GM12872 (cell line): ENCODE measurements around the gene IER5L.

Experiments
- CTCF ChIP-seq: IDR thresholded peaks from 3 replicates; pipeline ENCODE4 v1.5.1; 2011; ENCODE audit warnings: low read depth, mild to moderate bottlenecking, low read length, moderate library complexity; ENCODE audit not compliant: insufficient read depth

The IER5L gene

DNA sequence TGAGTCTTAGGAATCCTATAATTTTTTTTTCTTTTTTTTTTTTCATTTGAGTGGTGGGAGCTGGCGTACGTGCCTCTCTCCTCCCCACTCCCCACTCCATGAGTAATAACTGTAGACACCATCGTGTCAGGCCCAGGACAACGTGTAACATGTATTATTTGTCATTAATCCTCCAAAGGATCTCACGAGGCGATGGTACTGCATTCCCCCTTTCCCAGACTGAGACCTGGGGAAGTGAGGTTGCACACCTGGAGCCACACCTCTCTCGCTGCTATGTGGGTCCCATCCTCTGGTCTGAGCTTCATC, 6.1 kb upstream of the IER5L start:
- TF ChIP-seq CTCF = no peak

GRCh38 chr9:129183495-129184218, 5.6 kb upstream of the IER5L start:
- TF ChIP-seq CTCF = no peak

GRCh38 chr9:129182625-129183494, 4.8 kb upstream of the IER5L start:
- peak; percentile 39; the same call in 2 of the 3 replicates for TF ChIP-seq CTCF

GRCh38 chr9:129182122-129182521, 4.1 kb upstream of the IER5L start:
- TF ChIP-seq CTCF = no peak

DNA sequence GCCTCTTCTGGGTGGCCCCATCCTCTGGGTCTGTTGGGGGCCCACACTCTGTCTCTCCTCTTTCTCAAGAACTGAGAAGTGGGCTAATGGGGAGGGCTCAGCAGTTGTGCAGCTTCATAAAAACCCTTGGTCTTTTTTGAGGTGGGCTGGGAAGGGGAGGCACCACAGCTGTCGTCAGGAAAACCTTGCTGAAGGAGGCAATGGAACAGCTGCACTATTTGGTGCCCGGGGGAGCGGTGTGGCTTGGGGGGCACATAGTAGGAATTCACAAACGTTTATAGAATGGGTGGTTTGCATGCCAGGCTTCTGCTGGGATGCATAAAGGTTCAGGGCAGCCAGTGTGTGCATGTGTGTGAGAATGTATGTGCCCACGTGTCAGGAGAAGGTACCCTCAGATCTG, 3.2 kb upstream of the IER5L start:
- no peak for TF ChIP-seq CTCF

DNA sequence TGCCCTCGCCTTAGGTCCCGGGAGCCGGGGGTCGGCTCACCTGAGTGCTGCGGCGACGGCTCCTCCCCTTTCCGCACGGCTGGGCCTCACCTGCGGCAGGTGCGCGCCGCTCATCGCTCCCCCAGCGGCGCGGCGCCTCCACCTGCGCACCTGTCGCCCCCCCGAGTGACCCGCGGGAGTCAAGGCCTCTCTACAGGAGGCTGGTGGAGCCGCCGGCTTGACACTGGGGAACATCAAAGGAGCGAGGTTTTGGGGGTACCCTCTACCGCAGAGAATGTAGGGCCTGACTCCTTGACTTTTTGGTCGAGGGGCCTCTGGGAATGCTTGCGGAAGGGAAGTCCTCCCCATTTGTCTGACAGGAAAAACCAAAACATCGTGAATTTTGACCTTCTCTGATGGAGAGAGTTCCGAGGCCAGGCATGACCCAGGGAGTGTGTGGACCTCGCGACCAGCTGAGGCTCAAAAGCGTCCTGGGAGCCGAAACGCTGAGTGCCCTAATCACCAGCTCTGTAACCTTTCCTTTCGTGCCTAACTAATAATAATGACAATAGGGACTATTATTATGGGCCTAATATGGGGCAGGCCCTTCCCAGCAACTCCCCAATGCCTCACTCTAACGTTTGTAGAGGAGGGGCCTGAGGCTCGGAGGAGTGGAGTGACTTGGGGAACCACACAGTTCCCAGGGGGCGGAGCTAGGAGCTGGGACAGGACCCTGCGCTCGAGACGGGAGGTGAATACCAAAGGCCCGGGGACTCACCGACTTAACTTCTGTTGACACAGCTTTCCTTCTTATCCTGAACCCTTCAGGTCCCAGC, 714 bp upstream of the IER5L start:
- TF ChIP-seq CTCF = no peak

GRCh38 chr9:129177443-129177790, 644 bp downstream of the IER5L start:
- TF ChIP-seq CTCF = no peak
